Chondrocyte (in vitro differentiated cells): ENCODE measurements around the gene PERP. TPM values are rescaled to one million over a fixed set of nuclear protein-coding genes. Genes with fewer than 3 reads are reported as not detected.

Experiments used
- DNase-seq: peaks from one replicate; pipeline ENCODE4 v3.0.0; 2021; ENCODE audit warnings: mixed read lengths, low spot score
- H3K27ac Mint-ChIP-seq: one replicate; pipeline ENCODE4 v1.8.0; 2021; ENCODE audit warnings: mild to moderate bottlenecking, moderate library complexity, mixed read lengths; ENCODE audit not compliant: unreplicated experiment
- H3K27me3 Mint-ChIP-seq: 2 replicates; pipeline ENCODE4 v1.8.0; 2021; ENCODE audit warnings: low read depth, mixed read lengths
- H3K36me3 Mint-ChIP-seq: 2 replicates; pipeline ENCODE4 v1.8.0; 2021; ENCODE audit warnings: low read depth, mixed read lengths
- H3K4me1 Mint-ChIP-seq: 2 replicates; pipeline ENCODE4 v1.8.0; 2021; ENCODE audit warnings: low read depth, mild to moderate bottlenecking, mixed read lengths
- H3K4me3 Mint-ChIP-seq: one replicate; pipeline ENCODE4 v1.8.0; 2021; ENCODE audit warnings: mild to moderate bottlenecking, moderate library complexity, mixed read lengths; ENCODE audit not compliant: unreplicated experiment
- H3K9me3 Mint-ChIP-seq: 2 replicates; pipeline ENCODE4 v1.8.0; 2021; ENCODE audit warnings: low read depth, mixed read lengths
- total RNA-seq: library from RNA; stranded (reverse); gene quantifications from 3 replicates; pipeline ENCODE4 v1.2.1, GENCODE V29; 2021
- TF ChIP-seq, protein P1 (sequence below): fragments of 200-600 bp; sonication (generic); IDR thresholded peaks from 2 replicates; pipeline ENCODE4 v1.5.0; 2021; ENCODE audit warnings: antibody characterized with exemption, mild to moderate bottlenecking, moderate library complexity

The PERP gene
- total RNA-seq, 1 donor from 2014 or later = 53.6 TPM

- H3K9me3 Mint-ChIP-seq = peaks cover 43% of the 10 kb centered on the region
- TF ChIP-seq, protein P1, sequence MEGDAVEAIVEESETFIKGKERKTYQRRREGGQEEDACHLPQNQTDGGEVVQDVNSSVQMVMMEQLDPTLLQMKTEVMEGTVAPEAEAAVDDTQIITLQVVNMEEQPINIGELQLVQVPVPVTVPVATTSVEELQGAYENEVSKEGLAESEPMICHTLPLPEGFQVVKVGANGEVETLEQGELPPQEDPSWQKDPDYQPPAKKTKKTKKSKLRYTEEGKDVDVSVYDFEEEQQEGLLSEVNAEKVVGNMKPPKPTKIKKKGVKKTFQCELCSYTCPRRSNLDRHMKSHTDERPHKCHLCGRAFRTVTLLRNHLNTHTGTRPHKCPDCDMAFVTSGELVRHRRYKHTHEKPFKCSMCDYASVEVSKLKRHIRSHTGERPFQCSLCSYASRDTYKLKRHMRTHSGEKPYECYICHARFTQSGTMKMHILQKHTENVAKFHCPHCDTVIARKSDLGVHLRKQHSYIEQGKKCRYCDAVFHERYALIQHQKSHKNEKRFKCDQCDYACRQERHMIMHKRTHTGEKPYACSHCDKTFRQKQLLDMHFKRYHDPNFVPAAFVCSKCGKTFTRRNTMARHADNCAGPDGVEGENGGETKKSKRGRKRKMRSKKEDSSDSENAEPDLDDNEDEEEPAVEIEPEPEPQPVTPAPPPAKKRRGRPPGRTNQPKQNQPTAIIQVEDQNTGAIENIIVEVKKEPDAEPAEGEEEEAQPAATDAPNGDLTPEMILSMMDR = no peak
- peaks cover 12% of the 10 kb centered on the region for H3K4me1 Mint-ChIP-seq
- no peaks in the 10 kb centered on the region for H3K27me3 Mint-ChIP-seq
- DNase-seq = no peak
- no peak overlapping the region for H3K4me3 Mint-ChIP-seq
- H3K36me3 Mint-ChIP-seq = peaks cover 7% of the 10 kb centered on the region
- no peak overlapping the region for H3K27ac Mint-ChIP-seq
These were observed 54.4 kb downstream of the PERP start for GRCh38 chr6:138052783-138053182.

- no peak overlapping the region for H3K4me3 Mint-ChIP-seq
- no peak for DNase-seq
- H3K4me1 Mint-ChIP-seq = no peaks in the 10 kb centered on the region
- H3K27me3 Mint-ChIP-seq = no peaks in the 10 kb centered on the region
- no peak overlapping the region for H3K27ac Mint-ChIP-seq
- peaks cover 21% of the 10 kb centered on the region for H3K9me3 Mint-ChIP-seq
- H3K36me3 Mint-ChIP-seq = peaks cover 2% of the 10 kb centered on the region
- TF ChIP-seq, protein P1 = no peak
These were observed 62.2 kb downstream of the PERP start for GRCh38 chr6:138044972-138045371.

DNA sequence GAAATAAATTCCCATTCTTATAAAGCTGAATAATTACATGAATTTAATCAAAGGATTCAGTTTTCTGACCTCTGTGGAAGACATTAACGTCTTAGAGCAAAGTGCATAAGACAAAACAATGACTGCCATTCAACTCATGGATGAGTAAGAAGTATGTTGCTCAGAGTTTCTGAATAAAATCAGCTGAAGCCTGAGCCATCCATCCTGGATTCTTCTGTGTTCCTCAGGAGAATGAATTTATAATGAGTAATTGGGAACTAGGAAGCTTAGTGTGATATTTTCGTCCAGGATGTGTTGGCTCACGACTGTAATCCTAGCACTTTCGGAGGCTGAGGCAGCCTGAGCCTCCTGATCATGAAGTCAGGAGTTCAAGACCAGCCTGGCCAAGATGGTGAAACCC is 62.8 kb downstream of the PERP start:
- peaks cover 2% of the 10 kb centered on the region for H3K36me3 Mint-ChIP-seq
- TF ChIP-seq, protein P1 = no peak
- no peak overlapping the region for H3K27ac Mint-ChIP-seq
- H3K4me3 Mint-ChIP-seq = no peak overlapping the region
- H3K9me3 Mint-ChIP-seq = peaks cover 21% of the 10 kb centered on the region
- no peak for DNase-seq
- H3K4me1 Mint-ChIP-seq = no peaks in the 10 kb centered on the region
- H3K27me3 Mint-ChIP-seq = no peaks in the 10 kb centered on the region

Other genes starting within 250 kb of the PERP start
- 6.4 to 11.0 TPM (median 7.2 TPM) in 3 replicates for gene TNFAIP3, start 240.2 kb downstream of the PERP start, total RNA-seq
- gene ARFGEF3, start 54.5 kb upstream of the PERP start, total RNA-seq = 1.1 to 2.7 TPM (median 2.7 TPM) in 3 replicates
- not detected in 3 replicates for gene PBOV1, start 111.1 kb upstream of the PERP start, total RNA-seq